GM12801 (cell line): Measurements from ENCODE around the gene FGF22.

Experiments used
- TF ChIP-seq, protein P1 (sequence below): IDR thresholded peaks from one replicate; pipeline ENCODE4 v1.5.1; 2011; ENCODE audit warnings: control low read depth; ENCODE audit not compliant: insufficient read length; ENCODE audit errors: extremely low read depth

FGF22 gene

DNA sequence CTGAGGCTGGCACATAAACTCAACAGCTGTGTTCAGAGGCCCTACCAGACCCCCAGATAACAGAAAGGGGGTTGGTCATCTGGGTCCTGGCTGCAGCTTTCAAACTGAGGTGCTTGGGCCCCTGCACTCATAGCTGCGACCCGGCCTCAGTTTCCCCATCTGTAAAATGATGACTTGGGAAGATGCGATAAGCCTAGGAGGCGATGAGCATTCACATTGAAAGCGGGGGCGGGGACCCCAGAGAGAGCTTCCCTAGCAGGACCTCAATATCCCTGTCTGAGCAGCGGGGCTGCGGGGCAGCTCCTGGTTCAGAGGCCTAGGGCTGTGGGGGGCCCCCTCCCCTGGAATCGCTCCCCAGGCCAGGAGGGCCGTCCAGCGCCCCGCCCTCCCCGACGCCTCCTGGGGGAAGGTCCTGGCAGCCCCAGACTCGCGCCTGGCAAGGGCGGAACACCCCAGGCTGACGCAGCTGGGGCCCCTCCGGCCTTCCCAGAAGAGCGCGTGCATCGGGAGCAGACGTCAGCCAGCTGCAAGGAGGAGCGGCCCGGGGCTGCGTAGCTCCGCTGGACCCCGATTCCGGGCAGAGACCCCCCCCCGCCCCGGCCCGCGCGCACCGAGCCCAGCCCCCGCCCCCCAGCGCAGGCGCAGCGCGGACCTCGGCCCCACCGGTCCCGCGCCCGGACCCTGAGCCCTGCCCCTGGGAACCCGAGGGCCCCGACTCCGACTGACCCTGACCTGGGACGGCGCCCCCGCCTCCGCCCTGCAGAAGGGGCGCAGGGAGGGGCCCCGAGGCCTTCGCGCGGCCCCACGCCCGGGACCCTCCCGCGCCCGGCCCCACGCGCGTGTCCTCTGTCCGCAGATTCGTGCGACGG is 40.0 kb downstream of the FGF22 start:
- TF ChIP-seq, protein P1, sequence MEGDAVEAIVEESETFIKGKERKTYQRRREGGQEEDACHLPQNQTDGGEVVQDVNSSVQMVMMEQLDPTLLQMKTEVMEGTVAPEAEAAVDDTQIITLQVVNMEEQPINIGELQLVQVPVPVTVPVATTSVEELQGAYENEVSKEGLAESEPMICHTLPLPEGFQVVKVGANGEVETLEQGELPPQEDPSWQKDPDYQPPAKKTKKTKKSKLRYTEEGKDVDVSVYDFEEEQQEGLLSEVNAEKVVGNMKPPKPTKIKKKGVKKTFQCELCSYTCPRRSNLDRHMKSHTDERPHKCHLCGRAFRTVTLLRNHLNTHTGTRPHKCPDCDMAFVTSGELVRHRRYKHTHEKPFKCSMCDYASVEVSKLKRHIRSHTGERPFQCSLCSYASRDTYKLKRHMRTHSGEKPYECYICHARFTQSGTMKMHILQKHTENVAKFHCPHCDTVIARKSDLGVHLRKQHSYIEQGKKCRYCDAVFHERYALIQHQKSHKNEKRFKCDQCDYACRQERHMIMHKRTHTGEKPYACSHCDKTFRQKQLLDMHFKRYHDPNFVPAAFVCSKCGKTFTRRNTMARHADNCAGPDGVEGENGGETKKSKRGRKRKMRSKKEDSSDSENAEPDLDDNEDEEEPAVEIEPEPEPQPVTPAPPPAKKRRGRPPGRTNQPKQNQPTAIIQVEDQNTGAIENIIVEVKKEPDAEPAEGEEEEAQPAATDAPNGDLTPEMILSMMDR, result no peak

DNA sequence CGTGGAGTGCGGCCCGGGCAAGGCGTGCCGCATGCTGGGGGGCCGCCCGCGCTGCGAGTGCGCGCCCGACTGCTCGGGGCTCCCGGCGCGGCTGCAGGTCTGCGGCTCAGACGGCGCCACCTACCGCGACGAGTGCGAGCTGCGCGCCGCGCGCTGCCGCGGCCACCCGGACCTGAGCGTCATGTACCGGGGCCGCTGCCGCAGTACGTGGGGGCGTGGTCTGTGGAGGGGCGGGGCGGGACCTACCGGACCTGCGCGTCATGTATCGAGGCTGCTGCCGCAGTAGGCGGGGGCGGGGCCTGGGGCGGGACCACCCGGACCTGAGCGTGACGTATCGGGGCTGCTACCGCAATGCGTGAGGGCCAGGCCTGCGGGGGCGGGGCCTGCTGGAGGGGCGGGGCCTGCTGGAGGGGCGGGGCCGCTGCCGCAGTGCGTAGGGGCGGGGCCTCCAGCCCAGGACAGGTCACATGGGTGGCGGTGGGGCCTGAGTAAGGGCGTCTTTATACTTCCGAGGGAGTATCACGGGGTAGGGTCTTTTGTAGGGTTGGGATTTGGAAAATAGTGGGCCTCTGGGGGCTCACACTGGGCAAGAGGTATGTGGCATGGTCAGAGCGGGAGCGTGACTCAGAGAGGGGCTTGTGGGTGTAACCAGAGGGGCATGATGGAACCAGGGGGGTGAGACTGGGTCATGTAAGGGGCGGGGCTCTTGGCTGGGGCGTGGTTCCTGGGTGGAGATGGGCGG is 40.8 kb downstream of the FGF22 start:
- TF ChIP-seq, protein P1, result no peak

DNA sequence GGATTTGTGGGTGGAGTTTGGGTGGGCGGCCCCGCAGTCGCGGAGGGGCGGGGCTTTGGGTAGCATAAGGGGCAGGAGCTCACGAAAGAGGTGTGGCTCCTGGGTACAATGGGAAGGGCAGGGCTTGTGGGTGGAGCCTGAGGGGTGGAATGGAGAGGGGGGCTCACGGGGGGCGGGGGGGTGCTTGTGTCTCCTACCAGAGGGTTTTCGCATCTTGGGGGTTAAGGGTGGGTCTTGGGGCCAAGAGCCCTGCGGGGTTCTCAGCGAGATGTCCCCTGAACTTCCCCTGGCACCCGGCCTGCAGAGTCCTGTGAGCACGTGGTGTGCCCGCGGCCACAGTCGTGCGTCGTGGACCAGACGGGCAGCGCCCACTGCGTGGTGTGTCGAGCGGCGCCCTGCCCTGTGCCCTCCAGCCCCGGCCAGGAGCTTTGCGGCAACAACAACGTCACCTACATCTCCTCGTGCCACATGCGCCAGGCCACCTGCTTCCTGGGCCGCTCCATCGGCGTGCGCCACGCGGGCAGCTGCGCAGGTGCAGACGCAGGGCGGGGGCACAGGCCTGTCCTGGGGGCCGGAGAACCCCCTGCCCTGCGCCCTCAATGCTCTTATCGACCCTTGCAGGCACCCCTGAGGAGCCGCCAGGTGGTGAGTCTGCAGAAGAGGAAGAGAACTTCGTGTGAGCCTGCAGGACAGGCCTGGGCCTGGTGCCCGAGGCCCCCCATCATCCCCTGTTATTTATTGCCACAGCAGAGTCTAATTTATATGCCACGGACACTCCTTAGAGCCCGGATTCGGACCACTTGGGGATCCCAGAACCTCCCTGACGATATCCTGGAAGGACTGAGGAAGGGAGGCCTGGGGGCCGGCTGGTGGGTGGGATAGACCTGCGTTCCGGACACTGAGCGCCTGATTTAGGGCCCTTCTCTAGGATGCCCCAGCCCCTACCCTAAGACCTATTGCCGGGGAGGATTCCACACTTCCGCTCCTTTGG is 41.6 kb downstream of the FGF22 start:
- TF ChIP-seq, protein P1, result no peak

DNA sequence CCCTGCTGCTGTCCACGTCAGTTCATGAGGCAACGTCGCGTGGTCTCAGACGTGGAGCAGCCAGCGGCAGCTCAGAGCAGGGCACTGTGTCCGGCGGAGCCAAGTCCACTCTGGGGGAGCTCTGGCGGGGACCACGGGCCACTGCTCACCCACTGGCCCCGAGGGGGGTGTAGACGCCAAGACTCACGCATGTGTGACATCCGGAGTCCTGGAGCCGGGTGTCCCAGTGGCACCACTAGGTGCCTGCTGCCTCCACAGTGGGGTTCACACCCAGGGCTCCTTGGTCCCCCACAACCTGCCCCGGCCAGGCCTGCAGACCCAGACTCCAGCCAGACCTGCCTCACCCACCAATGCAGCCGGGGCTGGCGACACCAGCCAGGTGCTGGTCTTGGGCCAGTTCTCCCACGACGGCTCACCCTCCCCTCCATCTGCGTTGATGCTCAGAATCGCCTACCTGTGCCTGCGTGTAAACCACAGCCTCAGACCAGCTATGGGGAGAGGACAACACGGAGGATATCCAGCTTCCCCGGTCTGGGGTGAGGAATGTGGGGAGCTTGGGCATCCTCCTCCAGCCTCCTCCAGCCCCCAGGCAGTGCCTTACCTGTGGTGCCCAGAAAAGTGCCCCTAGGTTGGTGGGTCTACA is 43.1 kb downstream of the FGF22 start:
- TF ChIP-seq, protein P1, result no peak

DNA sequence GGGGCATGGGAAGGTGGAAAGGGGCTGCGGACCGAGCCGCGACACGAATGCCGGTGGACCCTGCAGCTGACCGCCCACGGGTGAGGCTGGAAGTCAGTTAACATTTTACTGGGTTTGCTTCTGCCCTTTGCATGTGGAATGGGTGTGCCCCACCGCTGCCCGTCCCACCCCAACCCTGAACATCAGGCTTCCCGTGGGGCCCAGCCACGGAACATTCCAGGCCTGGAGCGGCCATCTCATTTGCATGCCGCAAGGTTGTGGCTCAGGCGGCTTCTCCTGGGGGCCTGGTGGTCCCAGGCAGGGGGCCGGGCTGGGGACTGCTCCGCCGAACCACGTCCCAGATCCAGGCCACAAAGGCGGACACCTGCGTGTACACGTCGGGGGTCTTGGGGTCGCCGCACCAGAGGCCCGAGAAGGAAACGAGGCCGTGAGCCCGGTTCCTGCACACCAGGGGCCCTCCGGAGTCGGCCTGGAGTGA is 45.8 kb downstream of the FGF22 start:
- TF ChIP-seq, protein P1, result no peak

DNA sequence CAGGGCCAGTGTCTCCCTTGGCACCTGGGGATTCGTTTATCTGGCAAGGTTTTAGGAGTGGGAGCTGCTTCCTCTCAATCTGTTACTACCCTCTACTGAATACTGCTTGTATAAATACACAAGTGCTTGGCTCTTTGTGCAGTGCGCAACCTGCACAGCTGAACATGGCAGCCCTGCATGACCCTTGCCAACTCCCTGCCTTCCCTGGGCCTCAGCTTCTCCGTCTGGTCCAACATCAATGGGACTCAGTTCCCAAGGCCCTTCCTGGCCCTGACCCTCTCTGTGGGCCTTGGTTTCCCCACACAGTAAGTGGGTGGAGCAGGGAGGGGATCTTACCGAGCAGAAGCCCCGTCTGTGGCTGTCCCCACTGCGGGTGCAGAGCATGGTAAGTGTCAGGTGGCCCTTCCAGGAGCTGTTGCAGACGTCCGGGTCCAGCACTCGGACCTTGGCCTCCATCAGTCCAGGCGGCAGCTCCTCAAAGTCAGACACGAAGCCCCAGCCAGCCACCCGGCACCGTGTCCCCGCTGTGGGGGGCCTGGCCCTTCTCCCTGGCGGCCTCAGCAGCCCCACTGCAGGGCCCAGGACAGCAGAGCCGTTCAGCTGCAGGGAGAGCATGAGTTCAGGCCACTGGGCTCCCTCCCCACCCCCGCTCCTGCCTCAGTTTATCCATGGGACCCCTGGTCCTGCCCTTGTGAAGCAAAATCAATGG is 47.1 kb downstream of the FGF22 start:
- TF ChIP-seq, protein P1, result no peak
